AML-193 (cell line): ENCODE measurements around the gene GATAD2B.
"Not testable (repeated sequence)": the region's sequence is repeated elsewhere in the genome, so short reads cannot be mapped to it uniquely, and the experiment has no call there.

Experiments used
- DNase-seq, 2 experiments: peaks; one replicate each; lab custom pipeline; 2025; lab: John Stamatoyannopoulos, UW

Gene GATAD2B

DNA sequence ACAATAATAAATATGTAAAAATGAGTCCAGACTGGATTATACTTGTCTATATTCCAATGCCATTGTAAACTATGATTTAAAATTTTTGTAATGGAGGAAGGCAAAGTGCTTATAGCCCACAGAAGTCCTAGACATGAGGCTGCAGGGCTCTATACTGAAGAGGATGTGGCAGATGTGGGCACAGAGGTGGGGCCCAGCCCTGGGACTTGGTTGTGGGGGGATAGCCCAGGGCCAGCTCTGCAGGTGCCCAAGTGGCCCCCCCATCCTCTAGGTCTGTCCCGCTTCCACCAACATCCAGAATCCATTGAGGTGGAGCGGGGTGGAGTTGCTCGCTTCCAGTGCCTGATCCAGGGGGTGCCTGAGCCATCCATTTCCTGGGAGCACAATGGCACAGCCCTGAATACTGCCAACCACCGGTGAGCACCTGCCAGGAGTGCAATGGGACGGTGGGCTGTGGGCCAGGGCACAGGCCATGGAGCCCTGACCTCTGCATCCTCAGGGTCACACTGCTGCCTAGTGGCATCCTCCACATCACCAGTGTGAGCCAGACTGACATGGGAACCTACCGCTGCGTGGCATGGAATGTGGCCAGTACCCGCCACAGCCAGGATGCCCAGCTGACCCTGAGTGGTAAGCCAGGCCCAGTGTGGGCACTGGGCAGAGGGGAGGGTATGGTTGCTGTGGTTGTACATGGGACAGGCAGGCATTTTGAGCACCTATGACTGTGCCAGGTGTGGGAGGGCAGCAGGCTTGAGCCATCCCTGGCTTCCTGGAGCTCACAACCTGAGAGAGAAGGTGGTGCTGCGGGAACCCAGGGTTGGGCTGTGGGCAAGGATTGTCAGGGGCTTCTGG lies 126.6 kb downstream of the GATAD2B start:
- no peak for DNase-seq

DNA sequence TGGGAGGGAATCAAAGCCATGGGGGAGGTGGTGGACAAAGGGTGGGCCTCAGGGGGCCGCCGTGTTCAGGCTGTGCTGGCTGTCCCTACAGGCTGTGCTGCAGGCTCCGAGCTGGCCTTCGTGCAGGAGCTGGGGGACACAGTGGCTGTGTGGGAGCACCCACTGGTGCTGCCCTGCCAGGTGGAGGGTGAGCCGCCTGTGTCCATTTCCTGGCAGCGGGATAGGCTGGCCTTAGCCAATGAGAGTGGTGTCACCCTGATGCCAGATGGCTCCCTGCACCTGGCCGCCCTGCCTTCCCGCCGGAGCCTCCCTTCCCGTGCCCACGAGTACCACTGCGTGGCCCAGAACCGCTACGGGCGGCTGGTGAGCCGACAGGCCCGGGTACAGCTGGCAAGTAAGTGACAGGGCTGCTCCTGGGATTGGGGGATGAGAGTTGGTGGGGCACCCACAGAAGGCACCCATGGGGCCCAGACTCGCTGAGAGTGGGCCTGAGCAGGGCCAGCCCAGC lies 127.4 kb downstream of the GATAD2B start:
- no peak for DNase-seq

DNA sequence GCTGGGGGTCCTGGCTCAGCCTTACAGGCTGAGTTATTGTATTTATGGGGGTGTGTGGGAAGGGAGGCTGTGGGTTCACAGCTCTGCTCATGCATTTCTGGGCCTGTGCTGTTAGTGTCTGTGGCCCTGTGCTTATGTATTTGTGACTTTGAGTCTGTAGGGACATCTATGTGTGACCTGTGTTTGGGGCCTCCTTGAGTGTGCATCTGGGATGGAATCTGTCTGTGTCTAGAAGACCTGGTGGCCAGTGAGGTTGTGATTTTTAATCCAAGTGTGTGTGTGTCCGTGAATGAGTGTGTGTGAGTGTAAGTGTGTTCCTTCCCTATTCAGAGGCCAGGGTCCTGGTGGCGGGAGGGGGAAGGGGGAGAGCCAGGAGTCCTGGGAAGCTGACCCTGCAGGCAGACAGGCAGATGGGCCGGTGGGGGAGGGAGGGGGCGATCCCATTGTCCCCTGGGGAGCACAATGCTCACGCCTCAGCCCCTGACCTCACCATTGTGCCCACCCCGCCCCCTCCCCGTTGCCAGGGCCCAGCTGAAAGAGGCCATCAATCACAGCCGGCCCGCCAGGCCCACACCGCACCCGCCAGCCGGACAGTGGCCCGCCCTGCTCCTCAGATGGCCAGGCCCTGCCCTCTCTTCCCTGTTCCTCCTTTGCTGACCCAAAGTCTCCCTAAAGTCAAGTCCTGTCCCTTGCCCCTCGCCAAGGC lies 128.0 kb downstream of the GATAD2B start:
- no peak for DNase-seq

DNA sequence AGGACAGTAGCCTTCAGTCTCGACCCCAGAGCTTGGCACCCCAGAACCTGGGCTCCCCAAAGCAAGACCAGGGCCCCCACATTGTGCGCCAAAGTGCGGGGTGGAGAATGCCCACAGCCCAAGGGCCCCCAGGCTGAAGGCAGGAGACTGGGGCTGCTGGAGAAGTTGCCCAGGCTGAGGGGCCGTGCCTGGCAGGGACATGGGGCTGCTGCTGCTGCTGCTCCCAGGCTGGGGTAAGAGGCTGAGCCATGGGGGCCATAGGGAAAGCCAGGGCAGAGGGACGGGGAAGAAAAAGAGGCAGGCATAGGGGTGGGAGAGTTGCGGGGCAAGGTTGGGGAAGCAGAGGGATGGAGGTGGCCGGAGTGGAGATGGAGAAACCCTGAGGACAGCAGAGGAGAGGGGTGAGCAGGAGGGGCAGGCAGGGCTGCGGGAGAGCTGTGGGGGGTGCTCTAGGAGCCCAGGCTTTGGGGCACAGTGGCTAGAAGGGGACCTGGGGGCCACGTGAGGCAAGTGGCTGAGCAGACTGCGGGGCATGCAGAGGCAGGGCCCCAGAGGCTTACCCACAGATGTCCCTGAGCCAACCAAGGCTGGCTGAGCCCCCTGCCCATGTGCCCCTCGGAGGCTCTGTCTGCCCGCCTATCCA lies 128.7 kb downstream of the GATAD2B start:
- no peak for DNase-seq

DNA sequence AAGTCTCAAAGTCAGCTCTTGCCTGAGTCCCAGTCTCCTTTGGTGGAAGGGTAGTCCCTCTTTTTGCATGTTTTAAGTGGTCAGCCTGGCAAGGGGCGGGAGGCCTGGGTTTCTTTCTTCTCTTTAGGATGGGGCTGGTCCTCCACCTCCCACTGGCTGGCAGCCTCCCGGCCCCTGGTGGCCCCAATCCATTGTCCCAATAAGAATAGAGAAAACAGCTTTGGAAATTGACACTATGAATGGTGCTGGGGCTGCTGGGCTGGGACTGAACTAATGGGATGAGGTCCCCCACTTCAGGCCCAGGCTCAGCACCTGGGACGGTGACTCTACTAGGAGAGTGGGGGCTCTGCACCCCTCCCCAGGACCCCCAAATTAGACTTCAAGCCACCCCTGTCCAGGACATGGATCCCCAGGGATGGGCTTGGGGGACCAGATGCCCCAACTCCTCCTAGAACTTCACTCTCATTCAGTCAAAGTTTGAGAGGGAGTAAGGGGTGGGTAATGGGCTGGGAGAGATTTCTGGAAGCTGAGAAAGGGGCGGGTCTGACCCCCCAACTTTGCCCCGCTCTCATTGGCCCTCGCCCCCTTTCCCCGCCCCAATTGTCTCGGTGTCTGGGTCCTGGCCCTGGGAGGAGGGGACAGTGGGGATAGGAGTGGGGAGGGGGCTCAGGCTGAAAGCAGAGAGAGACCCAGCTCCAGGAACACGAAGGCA lies 129.4 kb downstream of the GATAD2B start:
- no peak for DNase-seq

DNA sequence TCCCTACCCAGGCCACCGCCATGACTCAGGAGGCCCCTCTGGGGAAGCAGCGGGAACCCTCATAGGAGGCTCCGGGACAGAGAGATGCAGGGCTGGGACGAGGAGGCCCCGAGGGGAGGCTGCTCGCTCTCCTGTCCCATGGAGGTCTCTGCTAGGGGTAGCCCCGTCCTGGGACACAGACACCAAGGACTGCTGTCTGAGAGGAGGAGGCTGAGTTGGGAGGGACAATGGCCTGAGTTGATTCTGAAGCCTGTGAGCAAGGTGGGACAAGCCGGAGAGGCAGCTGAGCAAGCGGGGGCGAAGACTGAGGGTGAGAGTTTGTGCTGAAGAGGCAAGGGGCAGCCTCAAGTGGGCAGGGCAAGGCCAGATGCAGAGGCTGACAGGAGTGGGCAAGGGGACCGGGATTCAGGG lies 130.1 kb downstream of the GATAD2B start:
- DNase-seq, result no peak

DNA sequence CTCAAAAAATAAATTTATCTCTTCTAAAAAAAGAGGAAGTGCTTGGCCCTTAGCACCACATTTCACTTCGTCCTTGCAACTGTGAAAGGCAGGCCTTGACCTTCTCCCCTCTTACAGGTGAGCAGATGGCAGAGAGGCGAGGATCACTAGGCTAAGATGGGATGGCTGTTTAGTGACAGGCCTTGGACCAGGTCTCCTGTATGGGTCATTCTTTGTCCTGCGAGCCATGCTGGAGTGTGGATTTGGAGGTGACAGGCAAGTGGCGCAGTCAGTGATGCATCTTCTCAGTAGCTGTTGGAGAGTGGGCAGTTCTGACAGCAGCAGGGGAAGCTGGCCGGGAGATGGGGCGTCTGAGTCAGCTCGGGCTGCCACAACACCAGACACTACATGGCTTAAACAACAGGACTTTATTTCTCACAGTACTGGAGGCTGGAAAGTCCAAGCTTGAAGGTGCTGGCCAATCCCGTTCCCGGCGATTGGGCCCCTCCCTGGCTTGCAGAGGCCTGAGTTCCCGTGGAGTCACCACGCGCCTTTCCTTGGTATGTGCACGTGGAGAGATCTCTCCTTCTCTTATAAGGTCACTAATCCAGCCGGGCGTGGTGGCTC lies 131.0 kb downstream of the GATAD2B start:
- peak in 1 of 2 experiments; percentile 20 for DNase-seq

DNA sequence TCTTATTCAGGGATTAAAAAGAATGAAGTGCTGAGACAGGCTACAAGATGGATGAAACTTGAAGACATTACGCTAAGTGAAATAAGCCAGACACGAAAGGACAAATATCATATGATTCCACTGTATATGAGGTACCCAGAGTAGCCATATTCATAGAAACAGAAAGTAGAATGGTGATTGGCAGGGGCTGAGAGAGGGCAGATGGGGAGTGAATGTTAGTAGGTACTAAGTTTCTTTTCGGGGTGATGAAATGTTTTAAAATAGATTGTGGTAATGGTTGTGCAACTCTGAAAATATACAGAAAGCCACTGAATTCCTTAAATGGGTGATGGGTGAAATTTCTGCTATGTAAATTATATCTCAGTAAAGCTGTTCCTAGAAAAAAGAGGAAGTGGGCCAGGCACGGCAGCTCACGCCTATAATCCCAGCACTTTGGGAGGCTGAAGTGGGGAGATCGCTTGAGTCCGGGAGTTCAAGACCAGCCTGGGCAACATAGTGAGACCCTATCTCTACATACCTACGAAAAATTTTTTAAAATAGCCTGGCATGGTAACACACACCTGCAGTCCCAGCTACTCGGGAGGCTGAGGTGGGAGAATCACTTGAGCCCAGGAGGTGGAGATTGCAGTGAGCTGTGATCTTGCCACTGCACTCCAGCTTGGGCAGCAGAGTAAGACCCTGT lies 131.7 kb downstream of the GATAD2B start:
- peak; percentile 99 for DNase-seq

DNA sequence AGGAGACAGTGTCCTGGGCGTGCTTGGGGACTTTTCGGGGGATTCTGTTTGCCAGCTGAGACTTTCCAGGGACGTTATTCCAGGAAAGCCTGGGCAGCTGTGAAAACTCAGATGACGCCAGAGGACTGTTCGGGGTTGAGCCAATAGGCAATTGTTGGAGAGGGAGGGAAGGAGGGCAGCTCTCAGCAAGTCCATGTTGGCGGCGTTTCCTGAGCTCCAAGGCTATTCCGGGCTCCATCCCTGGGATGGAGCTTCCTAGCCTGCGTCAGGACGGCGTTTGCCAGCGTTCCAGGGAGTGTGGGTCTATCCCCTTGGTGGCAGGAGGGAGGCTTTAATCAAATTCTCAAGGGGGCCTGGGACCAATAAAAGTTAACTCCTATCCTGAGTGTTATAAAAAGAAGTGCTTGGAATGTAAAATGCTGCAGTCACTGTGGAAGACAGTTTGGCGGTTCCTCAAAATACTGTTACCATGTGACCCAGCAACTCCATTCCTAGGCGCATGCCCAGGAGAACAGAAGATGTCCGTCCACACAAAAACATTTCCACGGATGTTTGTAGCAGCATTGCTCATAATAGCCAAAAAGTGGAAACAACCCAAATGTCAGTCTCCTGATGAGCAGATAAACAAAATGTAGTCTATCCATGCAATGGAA lies 132.3 kb downstream of the GATAD2B start:
- peak; percentile 47 to 72 for DNase-seq

DNA sequence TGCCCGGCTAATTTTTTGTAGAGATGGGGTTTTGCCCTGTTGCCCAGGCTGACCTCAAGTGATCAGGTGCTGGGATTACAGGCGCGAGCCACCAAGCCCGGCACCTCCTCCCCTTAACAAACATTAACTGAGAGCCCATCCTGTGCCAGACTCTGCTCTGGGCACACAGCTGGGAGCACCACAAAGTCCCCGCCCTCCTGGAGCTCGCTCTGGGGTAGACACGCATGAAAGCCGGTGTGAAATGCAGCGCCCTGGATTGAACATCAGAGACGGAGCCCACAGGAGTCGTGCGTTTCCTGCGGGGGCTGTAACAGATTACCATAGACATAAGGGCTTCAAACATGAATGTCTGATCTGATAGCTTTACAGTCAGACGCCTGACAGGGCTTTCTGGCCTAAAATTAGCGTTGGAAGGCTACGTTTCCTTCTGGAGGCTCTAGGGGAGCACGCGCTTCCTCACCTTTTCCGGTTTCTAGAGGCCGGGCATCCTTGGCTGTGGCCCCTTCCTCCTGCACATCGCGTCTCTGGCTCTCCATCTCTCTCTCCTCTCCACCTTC lies 133.2 kb downstream of the GATAD2B start:
- DNase-seq, result no peak

DNA sequence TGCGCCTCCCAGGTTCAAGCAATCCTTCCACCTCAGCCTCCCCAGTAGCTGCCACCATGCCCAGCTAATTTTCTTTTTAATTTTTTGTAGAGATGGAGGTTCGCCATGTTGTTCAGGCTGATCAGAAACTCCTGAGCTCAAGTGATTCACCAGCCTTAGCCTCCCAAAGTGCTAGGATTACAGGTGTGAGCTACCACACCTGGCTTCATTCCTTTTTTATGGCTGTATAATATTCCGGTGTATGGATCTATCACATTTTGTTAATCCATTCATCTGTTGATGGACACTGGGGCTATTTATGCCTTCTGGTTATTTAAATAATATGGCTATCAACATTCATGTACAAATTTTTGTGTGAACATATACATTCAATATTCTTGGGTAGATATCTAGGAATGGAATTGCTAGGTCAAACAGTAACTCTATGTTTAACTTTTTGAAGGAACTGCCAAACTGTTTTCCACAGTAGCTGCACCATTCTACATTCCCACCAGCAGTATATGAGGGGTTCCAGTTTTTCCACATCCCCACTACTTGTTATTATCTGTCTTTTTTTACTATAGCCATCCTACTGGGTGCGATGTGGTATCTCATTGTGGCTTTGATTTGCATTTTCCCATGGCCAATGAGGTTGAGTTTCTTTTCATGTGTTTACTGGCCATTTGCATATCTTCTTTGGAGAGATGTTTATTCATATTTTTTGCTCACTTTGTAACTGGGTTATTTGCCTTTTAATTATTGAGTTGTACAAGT lies 136.6 kb downstream of the GATAD2B start:
- no peak for DNase-seq

DNA sequence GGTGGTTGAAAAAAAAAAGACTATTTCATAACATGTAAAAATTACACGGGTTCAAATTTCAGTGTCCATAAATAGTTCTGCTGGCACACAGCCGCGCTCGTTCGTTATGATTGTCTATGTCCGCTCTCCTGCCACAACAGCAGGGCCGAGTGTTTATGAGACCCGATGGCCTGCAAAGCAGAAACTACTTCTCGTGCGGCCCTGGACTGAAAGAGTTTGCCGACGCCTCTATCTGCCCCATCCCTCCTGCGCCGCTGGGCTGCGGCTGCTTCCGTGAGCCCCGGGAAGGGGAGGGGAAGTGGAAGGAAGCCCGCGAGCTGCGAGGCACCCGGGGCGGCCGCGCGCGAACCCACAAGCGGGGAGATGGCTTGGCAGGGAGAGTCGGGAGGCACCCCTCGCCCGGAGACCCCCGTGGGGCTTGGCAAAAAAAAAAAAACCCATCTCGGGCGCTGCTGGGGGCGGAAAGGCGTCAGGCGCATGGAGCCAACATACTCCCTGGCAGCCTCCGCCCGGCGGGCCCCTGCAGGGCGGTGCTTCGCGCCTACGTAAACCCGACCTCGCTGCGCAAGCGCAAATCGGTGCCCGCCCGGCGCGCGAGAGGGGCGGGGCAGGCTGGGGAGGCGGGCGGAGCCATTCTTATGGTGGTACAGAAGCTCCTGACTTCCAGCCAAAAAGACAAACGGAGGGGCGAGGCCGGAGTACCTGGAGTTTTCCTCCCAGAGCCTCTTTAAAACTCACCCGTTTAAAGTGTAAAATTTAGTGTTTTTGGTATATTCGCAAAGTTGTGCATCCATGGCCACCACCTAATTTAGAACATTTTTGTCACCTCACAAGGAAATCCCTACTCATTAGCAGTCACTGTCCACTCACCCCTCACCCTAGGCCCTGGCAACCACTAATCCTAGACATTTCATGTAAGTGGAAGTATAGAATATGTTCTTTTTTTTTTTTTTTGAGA lies 139.3 kb downstream of the GATAD2B start:
- DNase-seq, result peak; percentile 73 to 81

DNA sequence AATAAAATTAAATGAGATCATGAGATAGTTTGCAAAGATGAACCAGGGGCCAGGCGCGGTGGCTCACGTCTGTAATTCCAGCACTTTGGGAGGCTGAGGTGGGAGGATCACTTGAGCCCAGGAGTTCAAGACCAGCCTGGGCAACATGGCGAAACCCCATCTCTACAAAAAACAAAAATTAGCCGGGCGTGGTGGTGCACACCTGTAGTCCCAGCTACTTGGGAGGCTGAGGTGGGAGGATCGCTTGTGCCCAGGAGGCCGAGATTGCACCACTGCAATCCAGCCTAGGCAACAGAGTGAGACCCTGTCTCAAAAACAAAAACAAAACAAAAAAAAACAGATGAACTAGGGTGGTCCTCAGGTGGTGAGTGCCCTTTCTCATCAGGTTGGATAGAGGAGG lies 140.1 kb downstream of the GATAD2B start:
- not testable (repeated sequence) for DNase-seq

DNA sequence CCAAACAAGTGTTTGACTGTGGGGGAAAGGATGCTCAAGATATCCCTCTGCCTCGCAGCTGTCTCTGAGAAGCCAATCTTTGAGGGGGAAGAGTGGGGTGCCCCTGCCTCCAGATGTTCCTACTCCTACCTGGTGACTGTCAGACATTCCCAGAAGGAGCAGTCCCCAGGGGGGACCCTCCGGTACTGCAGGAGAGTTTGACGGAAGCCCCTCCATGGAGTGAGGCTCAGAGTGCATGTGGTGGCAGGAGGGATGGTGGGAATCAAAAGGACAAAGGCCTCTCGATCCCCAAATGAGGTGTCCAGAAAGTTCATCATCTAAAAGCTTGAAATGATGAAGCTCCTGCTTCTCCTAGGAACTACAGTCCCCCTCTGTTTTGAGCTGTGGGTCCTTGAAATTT lies 142.2 kb downstream of the GATAD2B start:
- no peak for DNase-seq

DNA sequence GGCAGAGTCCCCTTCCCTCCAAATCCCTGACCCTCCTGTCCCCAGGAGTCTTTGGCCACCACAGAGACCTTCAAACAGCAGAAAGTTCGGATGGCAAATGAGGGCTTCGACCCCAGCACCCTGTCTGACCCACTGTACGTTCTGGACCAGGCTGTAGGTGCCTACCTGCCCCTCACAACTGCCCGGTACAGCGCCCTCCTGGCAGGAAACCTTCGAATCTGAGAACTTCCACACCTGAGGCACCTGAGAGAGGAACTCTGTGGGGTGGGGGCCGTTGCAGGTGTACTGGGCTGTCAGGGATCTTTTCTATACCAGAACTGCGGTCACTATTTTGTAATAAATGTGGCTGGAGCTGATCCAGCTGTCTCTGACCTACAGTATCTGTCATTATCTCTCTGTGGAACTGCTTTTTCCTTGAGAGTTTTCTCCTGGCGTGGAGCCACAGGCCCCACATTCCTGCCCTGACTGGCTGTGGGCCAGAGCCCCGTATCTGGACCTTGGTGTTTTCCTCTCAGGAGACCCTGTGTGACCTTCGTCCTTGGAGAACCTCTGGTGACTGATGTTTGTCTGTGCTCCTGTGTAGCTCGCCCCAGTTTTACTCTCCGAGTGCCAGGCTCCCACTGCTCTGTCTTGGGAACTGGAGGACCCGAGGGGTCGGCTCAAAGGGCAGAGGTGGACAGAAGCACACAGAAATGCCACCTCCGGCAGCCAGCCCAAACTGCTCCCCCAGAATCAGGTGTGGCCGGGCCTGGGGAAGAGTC lies 142.8 kb downstream of the GATAD2B start:
- no peak for DNase-seq

DNA sequence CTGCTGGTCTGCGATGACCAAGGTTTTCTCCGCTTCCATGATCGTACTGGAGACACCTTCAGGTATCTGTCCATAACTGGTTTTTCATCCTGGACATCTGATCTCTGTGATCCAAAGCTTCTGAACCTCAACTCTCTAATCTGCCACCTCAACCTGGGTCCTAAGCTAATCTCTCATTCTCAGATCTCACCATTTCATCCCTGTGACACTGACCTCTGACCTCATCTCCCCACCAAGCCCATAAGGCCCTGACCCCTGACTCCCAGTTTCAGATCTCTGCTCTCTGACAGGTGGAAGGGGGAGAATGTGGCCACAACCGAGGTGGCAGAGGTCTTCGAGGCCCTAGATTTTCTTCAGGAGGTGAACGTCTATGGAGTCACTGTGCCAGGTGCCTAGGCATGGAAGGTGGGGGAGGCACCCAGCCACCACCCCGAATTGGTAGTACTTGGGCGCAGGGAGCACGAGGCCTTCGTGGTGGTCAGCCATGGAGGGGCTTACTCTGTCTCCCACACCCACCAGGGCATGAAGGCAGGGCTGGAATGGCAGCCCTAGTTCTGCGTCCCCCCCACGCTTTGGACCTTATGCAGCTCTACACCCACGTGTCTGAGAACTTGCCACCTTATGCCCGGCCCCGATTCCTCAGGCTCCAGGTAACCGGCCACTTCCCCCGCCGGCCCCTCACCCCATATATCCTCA lies 143.8 kb downstream of the GATAD2B start:
- no peak for DNase-seq
